Peyer's patch (tissue), 4 donors: Measurements from ENCODE around the gene CD72. TPM values are rescaled to one million over a fixed set of nuclear protein-coding genes. Genes with fewer than 3 reads are reported as not detected.
A peak's percentile ranks its signal among the peaks of the same experiment; 100 is the strongest.
"Not testable (repeated sequence)": the region's sequence is repeated elsewhere in the genome, so short reads cannot be mapped to it uniquely, and the experiment has no call there.

Experiments used
- DNase-seq, 3 donors: peaks; one replicate each; pipeline ENCODE4 v3.0.0-alpha.2; 2017 to 2019
- H3K27ac ChIP-seq, 4 donors: fragments of 200-600 bp; sonication (generic); one replicate each; pipeline ENCODE4 v1.5.1; 2016 to 2019
- H3K27me3 ChIP-seq, 2 donors: fragments of 200-600 bp; sonication (generic); one replicate each; pipeline ENCODE4 v1.5.1; 2019
- H3K36me3 ChIP-seq, 3 donors: fragments of 200-600 bp; sonication (generic); one replicate each; pipeline ENCODE4 v1.5.1; 2016 to 2019
- H3K4me1 ChIP-seq, 4 donors: fragments of 200-600 bp; sonication (generic); one replicate each; pipeline ENCODE4 v1.5.1; 2016 to 2019
- H3K4me3 ChIP-seq, 4 donors: fragments of 200-600 bp; sonication (generic); 1 replicate in 3 of 4; 2 replicates in 1 of 4; pipeline ENCODE4 v1.5.1; 2016 to 2019; ENCODE audit warnings: mild to moderate bottlenecking in 1 of 4
- H3K9me3 ChIP-seq, 4 donors: fragments of 200-600 bp; sonication (generic); one replicate each; pipeline ENCODE4 v1.5.1; 2016 to 2019; ENCODE audit warnings: mild to moderate bottlenecking in 1 of 4
- CTCF ChIP-seq, 6 experiments: fragments of 450-650 bp in 4 of 6; fragments of 200-600 bp in 2 of 6; sonication (generic) in 1 of 6; IDR thresholded peaks; one replicate each; pipeline ENCODE4 v1.5.1; 2017 to 2019; ENCODE audit warnings: antibody characterized with exemption in 6 of 6, mild to moderate bottlenecking in 3 of 6, moderate library complexity in 1 of 6
- POLR2A ChIP-seq, 2 donors: fragments of 450-650 bp; IDR thresholded peaks; one replicate each; pipeline ENCODE4 v1.5.1; 2017; ENCODE audit warnings: antibody characterized with exemption in 2 of 2, mild to moderate bottlenecking in 2 of 2, moderate library complexity in 2 of 2
- total RNA-seq, 4 donors: library from RNA; depleted of rRNA; stranded (reverse); fragments of >200 nt; gene quantifications; one replicate each; pipeline ENCODE4 v1.1.0, GENCODE V29; 2016

Gene CD72
- total RNA-seq, 4 donors from 2014 or later, result 2.3 to 62.7 (median 4.4) TPM

- H3K4me1 ChIP-seq, H3K27me3 ChIP-seq, DNase-seq, H3K4me3 ChIP-seq, H3K27ac ChIP-seq, H3K36me3 ChIP-seq: not testable (repeated sequence)
- H3K9me3 ChIP-seq, result peaks cover 0 to 14% (median 3%) of the 10 kb centered on the region in 4 donors
- peak in 3 of 6 experiments; percentile 8 to 28 (median 22) for TF ChIP-seq CTCF (IDR thresholded peaks at IDR 0.05)
Measured at GRCh38 chr9:35579659-35580227, 38.5 kb downstream of the CD72 start.

GRCh38 chr9:35579130-35579529 is 39.1 kb downstream of the CD72 start:
- H3K4me1 ChIP-seq, result no peaks in the 10 kb centered on the region
- H3K4me3 ChIP-seq, result no peak overlapping the region
- no peak overlapping the region for H3K27ac ChIP-seq
- no peak for DNase-seq
- TF ChIP-seq POLR2A (IDR thresholded peaks at IDR 0.05) (no peak), CTCF (IDR thresholded peaks at IDR 0.05) (no peak)
- no peaks in the 10 kb centered on the region for H3K36me3 ChIP-seq
- peaks cover 0 to 14% (median 3%) of the 10 kb centered on the region in 4 donors for H3K9me3 ChIP-seq
- H3K27me3 ChIP-seq, result no peaks in the 10 kb centered on the region

GRCh38 chr9:35577486-35577885 is 40.7 kb downstream of the CD72 start:
- Histone ChIP-seq H3K27ac (no peak overlapping the region), H3K4me1 (no peaks in the 10 kb centered on the region), H3K9me3 (peaks cover 0 to 14% (median 3%) of the 10 kb centered on the region in 4 donors), H3K36me3 (no peaks in the 10 kb centered on the region), H3K4me3 (no peak overlapping the region), H3K27me3 (no peaks in the 10 kb centered on the region)
- TF ChIP-seq CTCF (IDR thresholded peaks at IDR 0.05) (no peak), POLR2A (IDR thresholded peaks at IDR 0.05) (no peak)
- DNase-seq, result no peak

DNA sequence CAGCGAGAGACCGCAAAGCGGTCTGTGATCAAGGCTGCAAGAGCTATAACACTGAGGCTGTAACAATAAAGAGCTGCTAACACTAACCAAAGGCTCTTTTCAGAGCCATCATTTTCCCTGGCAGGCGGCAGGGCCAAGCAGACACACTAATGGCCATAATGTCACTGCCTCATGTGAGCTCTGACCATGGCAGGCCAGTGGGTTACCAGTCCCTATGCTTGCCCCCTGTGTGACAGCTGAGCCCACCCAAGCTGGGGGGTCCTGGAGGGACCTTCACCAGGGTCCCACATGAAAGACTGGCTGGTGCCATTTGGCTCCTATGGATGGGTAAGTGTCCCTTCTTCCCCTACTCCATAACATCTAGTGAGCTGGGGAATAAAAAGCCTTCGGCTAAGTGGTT is 42.7 kb downstream of the CD72 start:
- Histone ChIP-seq H3K4me3 (no peak overlapping the region), H3K27ac (no peak overlapping the region), H3K4me1 (peaks cover 0 to 2% (median 0%) of the 10 kb centered on the region in 4 donors), H3K27me3 (no peaks in the 10 kb centered on the region), H3K9me3 (peaks cover 0 to 10% (median 3%) of the 10 kb centered on the region in 4 donors), H3K36me3 (no peaks in the 10 kb centered on the region)
- TF ChIP-seq POLR2A (IDR thresholded peaks at IDR 0.05) (no peak), CTCF (IDR thresholded peaks at IDR 0.05) (no peak)
- DNase-seq, result no peak

DNA sequence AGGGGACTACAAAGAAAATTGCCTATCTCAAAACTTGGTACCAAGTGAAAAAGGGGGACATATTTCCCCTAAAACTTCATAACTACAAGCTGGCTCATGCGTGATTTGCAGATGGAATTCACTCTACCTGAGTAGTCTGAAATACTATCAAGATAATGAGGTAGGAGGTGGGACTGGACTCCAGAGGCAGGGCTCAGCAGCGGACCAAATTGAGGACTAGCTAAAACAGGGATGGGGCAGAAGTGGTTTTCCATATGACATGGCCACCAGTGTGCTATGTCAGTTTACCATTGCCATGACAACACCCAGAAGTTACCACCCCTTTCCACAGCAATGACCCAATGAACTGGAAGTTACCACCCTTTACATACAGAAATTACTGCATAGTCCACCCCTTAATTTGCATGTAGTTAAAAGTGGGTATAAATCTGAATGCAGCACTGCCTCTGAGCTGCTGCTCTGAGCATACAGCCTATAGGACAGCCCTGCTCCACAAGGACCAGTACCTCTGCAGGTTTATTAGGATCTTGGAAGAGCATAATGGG is 43.6 kb downstream of the CD72 start:
- Histone ChIP-seq H3K9me3 (peaks cover 0 to 1% (median 0%) of the 10 kb centered on the region in 4 donors), H3K4me3 (no peak overlapping the region), H3K4me1 (peaks cover 0 to 4% (median 0%) of the 10 kb centered on the region in 4 donors), H3K36me3 (no peaks in the 10 kb centered on the region), H3K27ac (no peak overlapping the region), H3K27me3 (no peaks in the 10 kb centered on the region)
- no peak for DNase-seq
- TF ChIP-seq CTCF (IDR thresholded peaks at IDR 0.05), result no peak
- TF ChIP-seq POLR2A (IDR thresholded peaks at IDR 0.05), result no peak
